Neural crest cell (in vitro differentiated cells): ENCODE measurements around the gene ZDHHC3. TPM values are rescaled to one million over a fixed set of nuclear protein-coding genes. Genes with fewer than 3 reads are reported as not detected.

Experiments used
- DNase-seq: peaks from one replicate; pipeline ENCODE4 v3.0.0; 2021; ENCODE audit warnings: low read depth, mixed read lengths, low spot score
- H3K27ac Mint-ChIP-seq: one replicate; pipeline ENCODE4 v1.8.0; 2021; ENCODE audit warnings: mild to moderate bottlenecking, mixed read lengths; ENCODE audit not compliant: unreplicated experiment
- H3K27me3 Mint-ChIP-seq: 2 replicates; pipeline ENCODE4 v1.8.0; 2021; ENCODE audit warnings: low read depth, mild to moderate bottlenecking, mixed read lengths
- H3K36me3 Mint-ChIP-seq: 2 replicates; pipeline ENCODE4 v1.8.0; 2021; ENCODE audit warnings: low read depth, mild to moderate bottlenecking, mixed read lengths
- H3K4me1 Mint-ChIP-seq: 2 replicates; pipeline ENCODE4 v1.8.0; 2021; ENCODE audit warnings: mixed read lengths
- H3K4me3 Mint-ChIP-seq: one replicate; pipeline ENCODE4 v1.8.0; 2021; ENCODE audit warnings: mild to moderate bottlenecking, mixed read lengths
- H3K9me3 Mint-ChIP-seq: 2 replicates; pipeline ENCODE4 v1.8.0; 2021; ENCODE audit warnings: mixed read lengths
- CTCF ChIP-seq: fragments of 200-600 bp; sonication (generic); conservative IDR thresholded peaks from 2 replicates; pipeline ENCODE4 v1.5.0; 2021; ENCODE audit warnings: antibody characterized with exemption, mild to moderate bottlenecking
- total RNA-seq: library from RNA; stranded (reverse); gene quantifications from 2 replicates; pipeline ENCODE4 v1.2.1, GENCODE V29; 2021

ZDHHC3 gene
- total RNA-seq, 1 donor from 2014 or later = 62.2 TPM

DNA sequence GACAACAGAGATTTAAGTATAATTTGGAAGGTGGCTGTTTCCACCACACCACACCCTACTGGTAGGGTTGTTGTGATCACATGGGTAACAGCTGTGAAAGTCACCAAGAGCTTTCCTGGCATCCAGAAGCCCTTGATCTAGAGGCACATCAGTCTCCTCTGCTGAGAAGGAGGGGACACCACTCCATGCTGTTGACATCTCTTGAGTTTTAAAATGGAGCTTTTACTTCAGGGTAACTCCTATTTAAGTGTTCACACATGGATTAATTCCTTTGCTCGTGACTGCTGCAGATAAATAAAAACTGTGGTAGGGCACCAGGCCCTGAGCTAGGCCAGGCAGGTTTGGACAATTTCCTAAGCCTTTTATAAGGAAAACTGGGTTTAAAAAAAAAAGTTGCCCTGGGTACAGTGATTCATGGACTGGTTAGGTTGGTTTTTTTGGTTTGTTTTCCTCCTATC lies 7.5 kb upstream of the ZDHHC3 start:
- no peak for TF ChIP-seq CTCF
- H3K27ac Mint-ChIP-seq = no peak overlapping the region
- H3K4me3 Mint-ChIP-seq = no peak overlapping the region
- peaks cover 1% of the 10 kb centered on the region for H3K4me1 Mint-ChIP-seq
- peaks cover 10% of the 10 kb centered on the region for H3K36me3 Mint-ChIP-seq
- no peaks in the 10 kb centered on the region for H3K27me3 Mint-ChIP-seq
- no peak for DNase-seq
- no peaks in the 10 kb centered on the region for H3K9me3 Mint-ChIP-seq

DNA sequence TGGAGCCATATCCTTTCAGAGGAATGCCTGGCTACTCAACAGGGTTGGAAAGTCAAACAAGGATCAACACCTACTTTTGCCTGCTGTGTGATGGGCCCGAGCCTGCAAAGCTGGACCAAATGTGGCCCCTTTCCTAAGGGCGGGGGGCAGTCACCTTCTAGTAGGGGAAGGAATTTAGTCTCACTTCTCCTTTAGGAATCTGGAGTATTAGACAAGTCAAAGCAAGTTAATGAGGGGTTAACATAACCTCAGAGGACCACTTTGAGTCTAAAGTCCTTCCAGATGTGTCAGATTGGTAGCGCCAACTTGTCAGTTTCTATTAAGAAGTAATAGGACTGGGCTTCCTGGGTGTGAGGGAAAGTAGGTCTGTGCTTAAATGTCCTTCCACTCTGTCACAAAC lies 6.8 kb upstream of the ZDHHC3 start:
- H3K27ac Mint-ChIP-seq = no peak overlapping the region
- H3K27me3 Mint-ChIP-seq = no peaks in the 10 kb centered on the region
- H3K36me3 Mint-ChIP-seq = peaks cover 10% of the 10 kb centered on the region
- no peak for DNase-seq
- peaks cover 5% of the 10 kb centered on the region for H3K4me1 Mint-ChIP-seq
- no peaks in the 10 kb centered on the region for H3K9me3 Mint-ChIP-seq
- H3K4me3 Mint-ChIP-seq = no peak overlapping the region
- no peak for TF ChIP-seq CTCF

- Mint-ChIP-seq H3K27me3 (no peaks in the 10 kb centered on the region), H3K4me1 (peaks cover 14% of the 10 kb centered on the region), H3K4me3 (peak overlapping the region; percentile 41), H3K27ac (no peak overlapping the region), H3K36me3 (peaks cover 10% of the 10 kb centered on the region), H3K9me3 (no peaks in the 10 kb centered on the region)
- DNase-seq = no peak
- no peak for TF ChIP-seq CTCF
Observed at GRCh38 chr3:44981751-44982150, 5.8 kb upstream of the ZDHHC3 start.

DNA sequence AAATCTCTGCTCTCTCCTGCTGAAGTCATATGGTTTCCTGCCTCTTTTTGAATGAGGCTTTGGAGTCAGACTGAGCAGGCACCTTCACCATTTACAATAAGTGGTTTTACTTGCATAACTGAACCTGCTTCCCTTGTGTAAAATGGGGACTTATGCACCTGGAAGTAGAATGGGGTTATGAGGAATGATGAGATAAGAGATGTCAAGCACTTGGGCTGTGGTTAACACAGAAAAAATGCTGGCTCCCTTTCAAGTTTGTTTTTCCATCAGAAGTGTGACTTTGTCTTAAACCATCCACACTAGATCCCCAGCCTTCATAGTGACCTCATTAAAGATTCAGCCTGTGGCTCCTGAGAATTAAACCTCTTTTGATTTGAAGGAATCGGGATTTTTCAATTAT lies 5.2 kb upstream of the ZDHHC3 start:
- H3K27me3 Mint-ChIP-seq = no peaks in the 10 kb centered on the region
- DNase-seq = no peak
- H3K4me3 Mint-ChIP-seq = no peak overlapping the region
- no peak overlapping the region for H3K27ac Mint-ChIP-seq
- H3K4me1 Mint-ChIP-seq = peaks cover 19% of the 10 kb centered on the region
- no peaks in the 10 kb centered on the region for H3K9me3 Mint-ChIP-seq
- TF ChIP-seq CTCF = no peak
- peaks cover 10% of the 10 kb centered on the region for H3K36me3 Mint-ChIP-seq

- no peaks in the 10 kb centered on the region for H3K36me3 Mint-ChIP-seq
- H3K9me3 Mint-ChIP-seq = no peaks in the 10 kb centered on the region
- no peaks in the 10 kb centered on the region for H3K27me3 Mint-ChIP-seq
- DNase-seq = no peak
- no peak for TF ChIP-seq CTCF
- H3K27ac Mint-ChIP-seq = no peak overlapping the region
- peak overlapping the region; percentile 95 for H3K4me3 Mint-ChIP-seq
- H3K4me1 Mint-ChIP-seq = peaks cover 34% of the 10 kb centered on the region
Observed at GRCh38 chr3:44974416-44974815, 1.6 kb downstream of the ZDHHC3 start.
